Left lung (tissue), 10 donors: ENCODE measurements around the gene HDAC9. TPM values are rescaled to one million over a fixed set of nuclear protein-coding genes. Genes with fewer than 3 reads are reported as not detected.

ENCODE experiments used
- ATAC-seq: fragments of 200-7000 bp; cut with Tn5 transposase; one replicate; pipeline ENCODE4 v1.9.1; 2020; ENCODE audit warnings: moderate library complexity
- DNase-seq, 4 donors: peaks; one replicate each; pipeline ENCODE4 v3.0.0-alpha.2; 2013 to 2020
- H3K27ac ChIP-seq, 2 donors: fragments of 200-600 bp; sonication (generic) in 1 of 2; one replicate each; pipeline versions ENCODE4 v1.5.0 to v1.8.0; 2020 to 2021
- H3K27me3 ChIP-seq, 2 donors: fragments of 200-600 bp; sonication (generic) in 1 of 2; one replicate each; pipeline versions ENCODE4 v1.5.0 to v1.8.0; 2020 to 2021
- H3K36me3 ChIP-seq, 2 donors: fragments of 200-600 bp; sonication (generic) in 1 of 2; one replicate each; pipeline versions ENCODE4 v1.5.0 to v1.8.0; 2020 to 2021
- H3K4me1 ChIP-seq, 2 donors: fragments of 200-600 bp; one replicate each; pipeline ENCODE4 v1.8.0; 2021
- H3K4me3 ChIP-seq, 2 donors: fragments of 200-600 bp; sonication (generic) in 1 of 2; one replicate each; pipeline versions ENCODE4 v1.5.0 to v1.8.0; 2020 to 2021; ENCODE audit warnings: mild to moderate bottlenecking in 1 of 2
- H3K9me3 ChIP-seq, 2 donors: fragments of 200-600 bp; sonication (generic) in 1 of 2; one replicate each; pipeline versions ENCODE4 v1.5.0 to v1.8.0; 2020 to 2021
- intact Hi-C, 2 donors: fragments of 100-400 bp; cut with DNase I; formaldehyde crosslinking; loops; one replicate each; pipeline versions ENCODE4 v1.11.2 to v1.14.2; 2022
- polyA plus RNA-seq, 6 donors: library from polyadenylated mRNA; unstranded; fragments of 120-200 nt; gene quantifications; one replicate each; pipeline ENCODE4 v1.2.1, GENCODE V29; 2013; ENCODE audit not compliant: insufficient read length in 6 of 6
- total RNA-seq, 2 donors: library from RNA; stranded (reverse); fragmentation: NEBNext Ultra II Directional; extraction: Animal tissue kit (Norgen Biotek cat#: 25700); gene quantifications; one replicate each; pipeline ENCODE4 v1.2.1, GENCODE V29; 2021
- TF ChIP-seq, protein P1 (sequence below), 2 donors: fragments of 200-600 bp; sonication (generic) in 1 of 2; IDR thresholded peaks; one replicate each; pipeline versions ENCODE4 v1.5.0 to v1.8.0; 2021; ENCODE audit warnings: antibody characterized with exemption in 2 of 2
- donor health status: DM: no; HTN: yes; CAD: no.
- donor health status: DM: no; HTN: no; CAD: no.

The HDAC9 gene
- total and polyA plus RNA-seq, 8 donors = 6.7 to 13.2 (median 9.6) TPM

- Histone ChIP-seq H3K9me3 (no peaks in the 10 kb centered on the region), H3K36me3 (no peaks in the 10 kb centered on the region), H3K4me3 (no peak overlapping the region), H3K27ac (no peak overlapping the region), H3K4me1 (no peaks in the 10 kb centered on the region), H3K27me3 (no peaks in the 10 kb centered on the region)
- no peak for ATAC-seq
- no peak for DNase-seq
- TF ChIP-seq, protein P1, sequence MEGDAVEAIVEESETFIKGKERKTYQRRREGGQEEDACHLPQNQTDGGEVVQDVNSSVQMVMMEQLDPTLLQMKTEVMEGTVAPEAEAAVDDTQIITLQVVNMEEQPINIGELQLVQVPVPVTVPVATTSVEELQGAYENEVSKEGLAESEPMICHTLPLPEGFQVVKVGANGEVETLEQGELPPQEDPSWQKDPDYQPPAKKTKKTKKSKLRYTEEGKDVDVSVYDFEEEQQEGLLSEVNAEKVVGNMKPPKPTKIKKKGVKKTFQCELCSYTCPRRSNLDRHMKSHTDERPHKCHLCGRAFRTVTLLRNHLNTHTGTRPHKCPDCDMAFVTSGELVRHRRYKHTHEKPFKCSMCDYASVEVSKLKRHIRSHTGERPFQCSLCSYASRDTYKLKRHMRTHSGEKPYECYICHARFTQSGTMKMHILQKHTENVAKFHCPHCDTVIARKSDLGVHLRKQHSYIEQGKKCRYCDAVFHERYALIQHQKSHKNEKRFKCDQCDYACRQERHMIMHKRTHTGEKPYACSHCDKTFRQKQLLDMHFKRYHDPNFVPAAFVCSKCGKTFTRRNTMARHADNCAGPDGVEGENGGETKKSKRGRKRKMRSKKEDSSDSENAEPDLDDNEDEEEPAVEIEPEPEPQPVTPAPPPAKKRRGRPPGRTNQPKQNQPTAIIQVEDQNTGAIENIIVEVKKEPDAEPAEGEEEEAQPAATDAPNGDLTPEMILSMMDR (IDR thresholded peaks at IDR 0.05) = no peak
- intact Hi-C loops = no loop called here
Measured at GRCh38 chr7:18489624-18490023, 5.9 kb upstream of the HDAC9 start.

DNA sequence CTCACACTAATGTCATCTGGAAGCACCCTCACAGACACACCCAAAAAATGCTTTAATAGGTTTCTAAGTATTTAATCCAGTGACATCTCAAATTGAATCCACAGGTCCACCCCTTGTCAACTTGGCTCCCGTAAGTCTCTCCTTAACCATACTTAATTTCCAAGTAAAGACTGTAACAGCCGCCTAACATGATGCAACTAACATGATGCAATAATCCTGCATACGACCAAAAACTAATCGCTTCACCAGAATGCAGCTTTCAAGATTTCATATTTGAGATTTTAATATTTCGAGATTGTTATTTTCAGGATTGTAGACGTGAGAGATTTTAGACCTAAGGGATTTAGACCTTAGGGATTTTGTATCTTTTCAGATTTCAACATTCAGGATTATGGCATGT, 3.7 kb upstream of the HDAC9 start:
- Histone ChIP-seq H3K9me3 (no peaks in the 10 kb centered on the region), H3K4me1 (peaks cover 0 to 8% of the 10 kb centered on the region in 2 donors), H3K27ac (no peak overlapping the region), H3K27me3 (no peaks in the 10 kb centered on the region), H3K4me3 (no peak overlapping the region), H3K36me3 (no peaks in the 10 kb centered on the region)
- no peak for ATAC-seq
- intact Hi-C loops = no loop called here
- TF ChIP-seq, protein P1 (IDR thresholded peaks at IDR 0.05) = no peak
- DNase-seq = no peak

- ATAC-seq = no peak
- no peak overlapping the region for H3K27ac ChIP-seq
- H3K4me3 ChIP-seq = no peak overlapping the region
- no peaks in the 10 kb centered on the region for H3K36me3 ChIP-seq
- TF ChIP-seq, protein P1 (IDR thresholded peaks at IDR 0.05) = no peak
- intact Hi-C loops = no loop called here
- peaks cover 0 to 8% of the 10 kb centered on the region in 2 donors for H3K4me1 ChIP-seq
- no peak for DNase-seq
- H3K9me3 ChIP-seq = no peaks in the 10 kb centered on the region
- no peaks in the 10 kb centered on the region for H3K27me3 ChIP-seq
Measured at GRCh38 chr7:18494406-18494805, 1.1 kb upstream of the HDAC9 start.

GRCh38 chr7:18494821-18495408, 634 bp upstream of the HDAC9 start:
- Histone ChIP-seq H3K36me3 (no peaks in the 10 kb centered on the region), H3K27ac (no peak overlapping the region), H3K4me3 (no peak overlapping the region), H3K4me1 (peaks cover 0 to 8% of the 10 kb centered on the region in 2 donors), H3K27me3 (no peaks in the 10 kb centered on the region), H3K9me3 (no peaks in the 10 kb centered on the region)
- intact Hi-C loops = no loop called here
- DNase-seq (no peak), ATAC-seq (peak; percentile 77)
- TF ChIP-seq, protein P1 (IDR thresholded peaks at IDR 0.05) = no peak

GRCh38 chr7:18496341-18496700, 772 bp downstream of the HDAC9 start:
- no peak for ATAC-seq
- Histone ChIP-seq H3K9me3 (no peaks in the 10 kb centered on the region), H3K27ac (no peak overlapping the region), H3K4me3 (peak overlapping the region in 1 of 2 donors; percentile 26), H3K4me1 (peaks cover 0 to 8% of the 10 kb centered on the region in 2 donors), H3K27me3 (no peaks in the 10 kb centered on the region), H3K36me3 (no peaks in the 10 kb centered on the region)
- intact Hi-C loops = no loop called here
- TF ChIP-seq, protein P1 (IDR thresholded peaks at IDR 0.05) = no peak
- no peak for DNase-seq
